ENCODE data around the gene ENTPD8.

The ENTPD8 gene

DNA sequence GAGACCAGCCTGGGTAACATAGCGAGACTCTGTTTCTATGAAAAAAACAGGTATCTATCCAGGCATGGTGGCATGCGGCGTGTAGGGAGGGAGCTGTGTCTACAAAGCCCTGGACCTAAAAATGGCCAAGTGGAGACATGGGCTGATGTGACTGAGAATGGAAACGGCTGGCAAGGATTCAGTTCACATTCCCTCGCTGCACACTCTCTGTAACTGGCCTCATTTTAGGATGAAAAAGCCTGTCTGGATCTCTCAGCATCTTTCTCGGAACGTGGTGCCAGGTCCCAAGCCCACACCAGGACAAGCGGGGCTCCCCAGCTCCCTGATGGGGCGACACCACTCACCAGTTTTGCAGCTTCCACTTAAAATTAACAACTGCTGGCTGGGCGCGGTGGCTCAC lies 31.6 kb downstream of the ENTPD8 start:
- Histone ChIP-seq H3K4me3 (replicated peaks; ENCODE audit: insufficient read depth, low read length) (no peak overlapping the region), H3K27ac (replicated peaks) (no peak overlapping the region), H3K27me3 (ENCODE audit: insufficient read depth, poor library complexity, severe bottlenecking) (no peaks in the 10 kb centered on the region)
- no peak for DNase-seq (ENCODE audit: low read depth in 1 of 2, low spot score in 1 of 2)
- TF ChIP-seq POLR2AphosphoS5 (IDR thresholded peaks at IDR 0.05; ENCODE audit: low read depth) (no peak), SPI1 (IDR thresholded peaks at IDR 0.05; ENCODE audit: borderline replicate concordance, low read depth) (no peak), REST (IDR thresholded peaks at IDR 0.05; ENCODE audit: insufficient replicate concordance, low read depth) (no peak), GABPA (IDR thresholded peaks at IDR 0.05; ENCODE audit: low read depth) (no peak)
- TF ChIP-seq, protein P1, sequence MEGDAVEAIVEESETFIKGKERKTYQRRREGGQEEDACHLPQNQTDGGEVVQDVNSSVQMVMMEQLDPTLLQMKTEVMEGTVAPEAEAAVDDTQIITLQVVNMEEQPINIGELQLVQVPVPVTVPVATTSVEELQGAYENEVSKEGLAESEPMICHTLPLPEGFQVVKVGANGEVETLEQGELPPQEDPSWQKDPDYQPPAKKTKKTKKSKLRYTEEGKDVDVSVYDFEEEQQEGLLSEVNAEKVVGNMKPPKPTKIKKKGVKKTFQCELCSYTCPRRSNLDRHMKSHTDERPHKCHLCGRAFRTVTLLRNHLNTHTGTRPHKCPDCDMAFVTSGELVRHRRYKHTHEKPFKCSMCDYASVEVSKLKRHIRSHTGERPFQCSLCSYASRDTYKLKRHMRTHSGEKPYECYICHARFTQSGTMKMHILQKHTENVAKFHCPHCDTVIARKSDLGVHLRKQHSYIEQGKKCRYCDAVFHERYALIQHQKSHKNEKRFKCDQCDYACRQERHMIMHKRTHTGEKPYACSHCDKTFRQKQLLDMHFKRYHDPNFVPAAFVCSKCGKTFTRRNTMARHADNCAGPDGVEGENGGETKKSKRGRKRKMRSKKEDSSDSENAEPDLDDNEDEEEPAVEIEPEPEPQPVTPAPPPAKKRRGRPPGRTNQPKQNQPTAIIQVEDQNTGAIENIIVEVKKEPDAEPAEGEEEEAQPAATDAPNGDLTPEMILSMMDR (IDR thresholded peaks at IDR 0.05; ENCODE audit: insufficient read depth, low read length), result no peak

- H3K27me3 ChIP-seq (ENCODE audit: insufficient read depth, poor library complexity, severe bottlenecking), result no peaks in the 10 kb centered on the region
- TF ChIP-seq POLR2AphosphoS5 (IDR thresholded peaks at IDR 0.05; ENCODE audit: low read depth) (no peak), GABPA (IDR thresholded peaks at IDR 0.05; ENCODE audit: low read depth) (no peak), REST (IDR thresholded peaks at IDR 0.05; ENCODE audit: insufficient replicate concordance, low read depth) (no peak), SPI1 (IDR thresholded peaks at IDR 0.05; ENCODE audit: borderline replicate concordance, low read depth) (no peak)
- TF ChIP-seq, protein P1 (IDR thresholded peaks at IDR 0.05; ENCODE audit: insufficient read depth, low read length), result no peak
- DNase-seq (ENCODE audit: low read depth in 1 of 2, low spot score in 1 of 2), result no peak
- H3K4me3 ChIP-seq (replicated peaks; ENCODE audit: insufficient read depth, low read length), result no peak overlapping the region
- H3K27ac ChIP-seq (replicated peaks), result no peak overlapping the region
These were observed 32.3 kb downstream of the ENTPD8 start for GRCh38 chr9:137408651-137409405.

DNA sequence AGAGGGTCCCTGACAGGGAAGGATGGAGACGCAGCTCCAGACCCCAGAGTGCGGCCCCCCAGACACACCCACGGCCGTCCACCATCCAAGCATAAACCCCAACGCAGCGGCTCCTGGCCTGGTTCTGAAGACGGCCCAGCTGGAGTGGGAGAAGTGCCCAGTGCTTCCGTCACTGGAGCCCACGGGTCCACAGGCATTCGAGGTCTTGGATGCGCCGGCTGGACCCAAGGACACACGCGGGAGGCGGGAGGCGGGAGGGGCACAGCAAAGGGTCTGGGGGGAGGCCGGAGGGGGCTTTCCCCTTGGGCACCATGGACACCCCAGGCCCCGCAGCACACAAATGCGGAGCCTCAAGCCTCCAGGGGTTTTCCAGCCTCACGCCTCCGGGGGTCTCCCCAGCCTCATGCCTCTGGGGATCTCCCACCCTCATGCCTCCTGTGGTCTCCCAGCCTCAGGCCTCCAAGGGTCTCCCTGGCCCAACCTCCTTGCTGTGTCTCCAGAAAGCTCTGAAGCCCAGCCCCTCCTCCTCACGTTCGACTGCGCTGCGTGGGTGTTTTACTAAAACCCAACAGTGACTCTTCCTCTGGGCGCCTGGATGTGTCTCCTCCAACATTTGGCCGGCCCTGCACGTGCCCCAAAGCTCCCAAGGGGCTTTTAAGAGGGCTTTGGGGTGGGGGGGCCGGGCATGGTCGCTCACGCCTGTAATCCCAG lies 33.4 kb downstream of the ENTPD8 start:
- Histone ChIP-seq H3K4me3 (replicated peaks; ENCODE audit: insufficient read depth, low read length) (no peak overlapping the region), H3K27me3 (ENCODE audit: insufficient read depth, poor library complexity, severe bottlenecking) (no peaks in the 10 kb centered on the region), H3K27ac (replicated peaks) (no peak overlapping the region)
- no peak for TF ChIP-seq GABPA (IDR thresholded peaks at IDR 0.05; ENCODE audit: low read depth)
- TF ChIP-seq, protein P1 (IDR thresholded peaks at IDR 0.05; ENCODE audit: insufficient read depth, low read length), result no peak
- DNase-seq (ENCODE audit: low read depth in 1 of 2, low spot score in 1 of 2), result no peak
